HFFc6 (cell line): ENCODE data around the gene ANKRD49. TPM values are rescaled to one million over a fixed set of nuclear protein-coding genes. Genes with fewer than 3 reads are reported as not detected.

Experiments used
- DNase-seq: peaks from one replicate; pipeline ENCODE4 v3.0.0-alpha.2; 2018
- H3K27ac Mint-ChIP-seq: 2 replicates; pipeline ENCODE4 v1.8.0; 2020; ENCODE audit warnings: mild to moderate bottlenecking, mixed read lengths
- H3K27me3 Mint-ChIP-seq: 2 replicates; pipeline ENCODE4 v1.8.0; 2021; ENCODE audit warnings: mild to moderate bottlenecking, moderate library complexity, mixed read lengths; ENCODE audit not compliant: insufficient read depth
- H3K36me3 Mint-ChIP-seq: 2 replicates; pipeline ENCODE4 v1.8.0; 2021; ENCODE audit warnings: low read depth, mixed read lengths
- H3K4me1 Mint-ChIP-seq: 2 replicates; pipeline ENCODE4 v1.8.0; 2020; ENCODE audit warnings: low read depth, mixed read lengths
- H3K4me3 Mint-ChIP-seq: 2 replicates; pipeline ENCODE4 v1.8.0; 2020; ENCODE audit warnings: mild to moderate bottlenecking, moderate library complexity, mixed read lengths
- H3K9me3 Mint-ChIP-seq: 2 replicates; pipeline ENCODE4 v1.8.0; 2020; ENCODE audit warnings: mild to moderate bottlenecking, mixed read lengths
- total RNA-seq, 6 experiments: library from RNA; stranded (reverse); fragmentation: NEBNext Ultra II Directional; extraction: Animal tissue kit (Norgen Biotek cat#: 25700); gene quantifications; 2 replicates in 1 of 6; 3 replicates in 5 of 6; pipeline ENCODE4 v1.2.3, GENCODE V29; 2021
- TF ChIP-seq, protein P1 (sequence below): fragments of 200-600 bp; sonication (generic); IDR thresholded peaks from 2 replicates; pipeline ENCODE4 v1.5.0; 2021; ENCODE audit warnings: antibody characterized with exemption, mild to moderate bottlenecking

Gene ANKRD49
- total RNA-seq, 6 experiments from 2014 or later = 7.2 to 8.7 (median 7.9) TPM

DNA sequence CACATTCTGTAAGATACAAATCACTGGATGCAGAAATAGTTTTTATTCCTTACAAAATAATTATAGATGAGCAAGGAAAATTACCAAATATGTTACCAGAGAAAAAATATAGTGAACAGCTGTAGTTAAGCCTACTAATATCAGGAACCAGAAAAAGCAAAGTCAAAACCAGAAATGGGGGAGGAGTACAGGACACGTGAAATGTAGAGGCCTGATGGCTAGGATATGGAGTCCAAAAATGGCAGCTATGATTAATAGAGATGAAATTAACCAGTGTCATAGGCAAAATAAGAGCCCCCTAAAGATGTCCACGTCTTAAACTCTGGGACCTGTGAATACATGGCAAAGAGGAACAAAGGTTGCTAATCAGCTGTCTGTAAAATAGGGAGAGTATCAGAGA lies 34.2 kb upstream of the ANKRD49 start:
- Mint-ChIP-seq H3K9me3 (no peaks in the 10 kb centered on the region), H3K4me1 (no peaks in the 10 kb centered on the region), H3K4me3 (no peak overlapping the region), H3K36me3 (peaks cover 16% of the 10 kb centered on the region; the same call in 1 of the 2 replicates), H3K27ac (no peak overlapping the region), H3K27me3 (no peaks in the 10 kb centered on the region)
- no peak for DNase-seq
- TF ChIP-seq, protein P1, sequence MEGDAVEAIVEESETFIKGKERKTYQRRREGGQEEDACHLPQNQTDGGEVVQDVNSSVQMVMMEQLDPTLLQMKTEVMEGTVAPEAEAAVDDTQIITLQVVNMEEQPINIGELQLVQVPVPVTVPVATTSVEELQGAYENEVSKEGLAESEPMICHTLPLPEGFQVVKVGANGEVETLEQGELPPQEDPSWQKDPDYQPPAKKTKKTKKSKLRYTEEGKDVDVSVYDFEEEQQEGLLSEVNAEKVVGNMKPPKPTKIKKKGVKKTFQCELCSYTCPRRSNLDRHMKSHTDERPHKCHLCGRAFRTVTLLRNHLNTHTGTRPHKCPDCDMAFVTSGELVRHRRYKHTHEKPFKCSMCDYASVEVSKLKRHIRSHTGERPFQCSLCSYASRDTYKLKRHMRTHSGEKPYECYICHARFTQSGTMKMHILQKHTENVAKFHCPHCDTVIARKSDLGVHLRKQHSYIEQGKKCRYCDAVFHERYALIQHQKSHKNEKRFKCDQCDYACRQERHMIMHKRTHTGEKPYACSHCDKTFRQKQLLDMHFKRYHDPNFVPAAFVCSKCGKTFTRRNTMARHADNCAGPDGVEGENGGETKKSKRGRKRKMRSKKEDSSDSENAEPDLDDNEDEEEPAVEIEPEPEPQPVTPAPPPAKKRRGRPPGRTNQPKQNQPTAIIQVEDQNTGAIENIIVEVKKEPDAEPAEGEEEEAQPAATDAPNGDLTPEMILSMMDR = no peak

DNA sequence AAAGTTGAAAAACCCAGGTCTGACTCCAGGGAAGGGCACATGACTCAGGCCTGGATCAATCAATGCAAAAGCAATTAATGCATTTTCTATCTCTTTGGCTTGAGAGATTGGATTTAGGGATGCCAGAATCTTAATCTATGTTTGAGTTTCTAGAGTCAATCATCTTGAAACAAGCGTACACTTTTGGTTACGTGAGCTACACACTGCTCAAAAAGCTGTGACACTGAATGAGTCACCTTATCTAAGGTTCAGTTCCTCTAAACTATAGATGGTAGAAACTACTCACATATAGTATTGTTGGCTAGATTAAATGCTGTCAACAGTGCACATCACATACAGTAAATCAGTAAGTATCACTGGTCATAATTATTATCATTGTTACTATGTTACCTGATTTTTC lies 24.4 kb upstream of the ANKRD49 start:
- Mint-ChIP-seq H3K9me3 (no peaks in the 10 kb centered on the region), H3K27ac (no peak overlapping the region), H3K36me3 (peaks cover 6% of the 10 kb centered on the region; the same call in 1 of the 2 replicates), H3K4me1 (no peaks in the 10 kb centered on the region), H3K4me3 (no peak overlapping the region), H3K27me3 (no peaks in the 10 kb centered on the region)
- no peak for DNase-seq
- TF ChIP-seq, protein P1 = no peak

DNA sequence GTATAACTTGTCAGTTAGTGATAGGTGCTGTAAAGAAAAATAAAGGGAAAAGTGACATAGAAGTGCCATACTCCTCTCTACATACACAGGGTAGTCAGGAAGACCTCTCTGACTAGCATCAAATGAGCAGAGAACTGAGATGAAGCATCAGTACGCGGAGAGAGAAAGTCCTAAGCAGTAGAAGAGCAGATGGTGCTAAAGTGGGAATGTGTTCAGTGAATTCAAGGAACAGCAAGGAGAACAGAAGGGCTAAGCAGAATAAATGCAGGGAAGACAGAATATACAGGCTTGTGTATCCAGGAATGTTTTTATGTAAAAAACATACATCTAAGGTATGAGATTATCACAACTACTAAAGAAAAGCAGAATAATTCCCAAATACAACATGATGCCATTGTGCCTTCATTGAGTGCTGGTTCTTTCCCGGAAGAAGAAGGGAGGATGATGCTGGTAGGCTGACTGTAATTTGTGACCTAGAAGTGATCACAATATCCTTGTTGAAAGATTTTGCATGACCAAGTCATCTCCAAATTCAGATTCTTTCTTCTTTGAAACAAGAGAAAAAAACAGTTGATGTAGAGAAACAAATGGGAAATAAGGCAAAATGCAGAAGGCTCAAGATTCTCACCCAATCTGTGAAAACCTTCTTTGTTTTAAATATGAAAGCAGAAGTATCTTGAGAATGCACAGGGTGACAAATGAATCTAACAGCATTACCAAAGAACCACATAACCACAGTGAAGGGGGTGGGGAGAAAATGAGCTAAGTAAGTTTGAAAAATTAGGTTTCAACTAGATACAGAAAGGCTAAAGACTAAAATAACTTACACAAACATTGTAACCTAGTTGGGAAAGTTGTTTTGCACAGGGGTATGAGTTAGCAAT lies 20.6 kb upstream of the ANKRD49 start:
- Mint-ChIP-seq H3K36me3 (peaks cover 6% of the 10 kb centered on the region; the same call in 1 of the 2 replicates), H3K4me1 (no peaks in the 10 kb centered on the region), H3K4me3 (no peak overlapping the region), H3K9me3 (no peaks in the 10 kb centered on the region), H3K27me3 (no peaks in the 10 kb centered on the region), H3K27ac (no peak overlapping the region)
- no peak for DNase-seq
- TF ChIP-seq, protein P1 = no peak

GRCh38 chr11:94477624-94478023 lies 16.2 kb upstream of the ANKRD49 start:
- Mint-ChIP-seq H3K9me3 (no peaks in the 10 kb centered on the region), H3K27me3 (no peaks in the 10 kb centered on the region; the same call in 1 of the 2 replicates), H3K36me3 (peaks cover 6% of the 10 kb centered on the region; the same call in 1 of the 2 replicates), H3K27ac (no peak overlapping the region), H3K4me1 (no peaks in the 10 kb centered on the region), H3K4me3 (no peak overlapping the region)
- TF ChIP-seq, protein P1 = no peak
- DNase-seq = no peak

- no peaks in the 10 kb centered on the region; the same call in 1 of the 2 replicates for H3K27me3 Mint-ChIP-seq
- TF ChIP-seq, protein P1 = no peak
- H3K27ac Mint-ChIP-seq = no peak overlapping the region
These were observed 12.4 kb upstream of the ANKRD49 start for GRCh38 chr11:94481342-94481741.

More at GRCh38 chr11:94481342-94481741, 12.4 kb upstream of the ANKRD49 start:
- H3K36me3 Mint-ChIP-seq = peaks cover under 1% of the 10 kb centered on the region; the same call in 1 of the 2 replicates
- no peaks in the 10 kb centered on the region for H3K4me1 Mint-ChIP-seq
- H3K4me3 Mint-ChIP-seq = no peak overlapping the region
- no peaks in the 10 kb centered on the region for H3K9me3 Mint-ChIP-seq
- no peak for DNase-seq
